Measurements from ENCODE around the gene NRN1L.
"Not testable (repeated sequence)": the region's sequence is repeated elsewhere in the genome, so short reads cannot be mapped to it uniquely, and the experiment has no call there.

The NRN1L gene

DNA sequence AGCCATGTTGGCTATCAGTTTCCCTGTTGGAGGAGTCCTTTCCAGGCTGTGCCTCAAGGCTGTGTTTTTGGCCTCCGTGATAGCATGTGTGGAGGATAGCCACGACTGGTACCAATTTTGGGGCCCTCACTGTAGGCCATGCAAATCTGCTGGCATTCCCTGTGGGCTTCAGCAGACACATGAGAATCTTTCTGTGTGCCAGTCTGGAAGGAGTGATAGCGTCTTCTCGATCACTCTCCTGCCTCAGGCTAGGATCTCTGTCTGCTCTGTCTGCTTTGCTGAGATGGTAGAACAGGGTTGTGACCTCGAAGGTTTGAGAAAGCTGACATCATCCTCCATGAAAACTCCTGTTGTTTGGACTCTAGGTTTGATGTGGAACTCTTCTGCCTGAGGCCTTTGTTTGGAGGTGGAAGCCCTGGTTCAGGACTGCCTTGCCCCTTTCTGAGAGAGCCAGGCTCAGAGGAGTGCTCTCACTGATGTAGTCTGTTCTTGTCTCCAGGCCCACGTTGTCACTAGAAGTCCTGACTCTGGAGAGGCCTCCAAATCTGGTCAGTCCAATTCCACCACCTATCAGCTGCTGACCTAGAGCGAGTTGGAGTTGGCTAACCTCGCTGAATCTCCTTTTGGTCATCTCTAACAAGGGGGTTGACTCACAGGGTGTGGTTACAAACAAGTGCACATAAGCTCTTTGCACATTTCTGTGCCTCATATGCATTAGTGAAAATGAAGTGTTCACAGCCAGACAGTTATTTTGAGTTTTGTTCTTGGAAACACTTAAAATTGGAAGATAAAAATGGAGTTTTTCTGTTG is 23.9 kb upstream of the NRN1L start:
- DNase-seq (ENCODE audit: low spot score), result peak; percentile 37

DNA sequence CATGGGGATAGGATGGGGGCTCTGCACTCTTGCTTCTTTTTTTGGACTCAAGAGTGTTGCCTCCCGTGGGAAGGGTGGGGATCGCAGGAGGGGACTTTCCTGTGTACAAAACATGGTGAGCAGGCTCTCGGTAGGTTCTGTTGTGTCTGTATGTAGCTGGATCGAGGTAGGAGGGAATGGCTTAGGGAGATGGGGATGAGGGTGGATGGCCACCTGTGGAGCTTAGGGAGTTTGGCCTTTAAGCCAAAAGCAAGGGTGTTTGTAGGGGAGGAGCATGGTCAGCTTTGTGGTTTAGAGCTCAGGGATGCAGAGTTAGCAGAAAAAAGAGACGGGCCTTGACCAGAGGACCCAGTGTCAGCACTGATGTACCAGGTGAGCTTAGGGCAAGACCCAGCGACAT is 22.8 kb upstream of the NRN1L start:
- DNase-seq (ENCODE audit: low spot score), result no peak

DNA sequence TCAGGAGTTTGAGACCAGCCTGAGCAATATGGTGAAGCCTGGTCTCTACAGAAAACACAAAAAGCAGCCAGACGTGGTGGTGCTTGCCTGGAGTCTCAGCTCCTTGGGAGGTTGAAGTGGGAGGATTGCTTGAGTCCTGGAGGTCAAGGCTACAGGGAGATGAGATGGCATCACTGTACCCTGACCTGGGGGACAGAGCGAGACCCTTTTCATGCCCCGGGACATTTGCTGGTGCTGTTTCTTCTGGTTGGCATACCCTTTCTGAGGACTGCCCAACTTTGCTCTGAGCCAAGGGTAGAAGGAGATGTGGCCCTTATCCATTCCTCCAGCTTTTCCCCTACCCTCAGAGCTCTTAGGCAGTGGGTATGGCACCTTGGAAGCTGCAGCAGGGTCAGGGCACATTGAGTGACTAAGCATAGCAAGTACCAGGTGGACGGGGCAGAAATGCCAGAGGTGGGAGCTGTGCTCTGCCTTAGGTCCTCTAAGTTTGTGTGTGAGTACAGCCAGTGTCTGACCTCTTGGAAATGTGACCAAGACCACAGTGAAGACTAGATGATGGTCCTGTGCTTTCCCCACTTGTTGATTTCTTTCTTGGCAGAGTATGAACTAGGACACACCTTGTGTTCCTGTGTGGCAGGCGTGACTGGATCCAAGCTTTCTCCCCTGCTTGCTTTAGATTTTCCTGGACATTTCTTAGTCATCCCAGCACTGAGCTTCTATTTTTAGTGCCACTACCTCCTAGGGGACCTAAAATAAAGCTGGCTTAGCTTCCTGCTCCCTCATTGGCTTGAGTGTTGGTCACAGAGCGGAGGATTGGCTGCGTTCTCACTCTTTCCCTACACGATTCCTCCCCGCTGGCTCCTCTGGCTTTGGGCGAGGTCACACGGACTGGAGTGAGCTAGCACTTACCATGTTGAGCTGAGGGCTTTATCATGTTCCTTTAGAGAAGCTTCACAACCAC is 21.8 kb upstream of the NRN1L start:
- no peak for DNase-seq (ENCODE audit: low spot score)

DNA sequence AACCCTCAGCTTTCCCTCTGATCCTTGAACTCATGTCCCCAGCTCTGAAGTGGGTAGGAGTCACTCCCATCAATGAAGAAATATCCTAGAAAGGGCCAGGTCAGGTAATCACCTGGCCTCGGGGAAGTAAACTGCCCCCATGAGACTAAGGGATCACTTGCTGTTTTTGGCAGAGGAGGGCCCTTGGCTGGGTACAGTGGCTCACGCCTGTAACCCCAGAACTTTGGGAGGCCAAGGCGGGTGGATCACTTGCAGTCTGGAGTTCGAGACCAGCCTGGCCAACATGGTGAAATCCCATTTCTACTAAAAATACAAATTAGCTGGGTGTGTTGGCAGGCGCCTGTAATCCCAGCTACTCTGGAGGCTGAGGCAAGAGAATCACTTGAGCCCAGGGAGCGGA is 20.6 kb upstream of the NRN1L start:
- not testable (repeated sequence) for DNase-seq (ENCODE audit: low spot score)

DNA sequence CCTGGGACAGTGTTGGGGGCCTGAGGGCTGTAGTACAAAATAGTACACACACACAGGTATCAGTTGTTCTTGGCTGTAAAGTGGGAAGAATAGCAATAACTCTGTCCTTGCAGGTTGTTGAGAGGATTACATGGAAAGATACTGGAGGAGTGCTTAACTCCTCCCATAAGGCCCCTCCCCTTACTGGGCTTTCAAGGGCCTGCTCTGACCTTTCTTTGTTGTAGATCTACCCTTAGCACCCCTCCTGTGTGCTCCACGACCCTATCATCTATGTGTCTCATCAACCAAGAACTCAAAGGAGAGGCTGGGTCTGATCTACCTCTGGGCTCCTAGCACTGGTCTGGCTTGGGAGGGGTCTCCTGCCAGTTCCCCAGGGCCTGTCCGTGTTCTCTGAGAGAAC is 20.1 kb upstream of the NRN1L start:
- no peak for DNase-seq (ENCODE audit: low spot score)

DNA sequence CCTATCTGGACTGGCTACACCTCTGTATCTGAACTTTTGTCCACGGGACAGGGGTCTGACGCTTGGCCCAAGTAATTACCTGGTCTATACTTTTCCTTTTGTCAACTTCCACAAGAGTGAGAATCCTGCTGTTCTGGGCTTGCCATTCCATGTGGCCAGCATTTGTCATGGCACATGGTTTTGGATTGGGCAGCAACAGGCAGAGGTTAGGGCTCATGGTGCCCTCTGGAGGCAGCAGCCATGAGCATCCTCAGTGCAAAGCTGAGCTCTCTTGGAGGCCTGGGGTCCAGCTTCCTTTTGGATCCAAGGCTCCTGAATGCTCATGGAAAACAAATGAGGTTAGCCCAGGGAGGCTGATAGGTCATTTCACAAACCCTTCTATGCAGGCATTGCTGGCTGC is 19.4 kb upstream of the NRN1L start:
- peak; percentile 75 for DNase-seq (ENCODE audit: low spot score)

DNA sequence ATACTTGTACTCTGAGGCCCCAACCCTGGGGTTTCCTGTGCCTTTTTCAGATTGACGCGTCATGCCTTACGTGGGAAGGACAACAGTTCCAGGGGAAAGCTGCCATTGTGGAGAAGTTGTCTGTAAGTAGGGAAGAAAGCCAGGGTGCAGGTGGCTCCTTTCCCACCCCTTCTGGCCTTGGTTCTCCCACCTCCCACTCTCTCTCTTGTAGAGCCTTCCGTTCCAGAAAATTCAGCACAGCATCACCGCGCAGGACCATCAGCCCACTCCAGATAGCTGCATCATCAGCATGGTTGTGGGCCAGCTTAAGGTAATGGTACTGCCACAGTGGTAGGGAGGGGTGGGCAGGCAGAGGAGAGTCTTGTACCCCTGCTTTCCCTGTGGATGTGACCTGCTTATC is 16.4 kb upstream of the NRN1L start:
- no peak for DNase-seq (ENCODE audit: low spot score)

DNA sequence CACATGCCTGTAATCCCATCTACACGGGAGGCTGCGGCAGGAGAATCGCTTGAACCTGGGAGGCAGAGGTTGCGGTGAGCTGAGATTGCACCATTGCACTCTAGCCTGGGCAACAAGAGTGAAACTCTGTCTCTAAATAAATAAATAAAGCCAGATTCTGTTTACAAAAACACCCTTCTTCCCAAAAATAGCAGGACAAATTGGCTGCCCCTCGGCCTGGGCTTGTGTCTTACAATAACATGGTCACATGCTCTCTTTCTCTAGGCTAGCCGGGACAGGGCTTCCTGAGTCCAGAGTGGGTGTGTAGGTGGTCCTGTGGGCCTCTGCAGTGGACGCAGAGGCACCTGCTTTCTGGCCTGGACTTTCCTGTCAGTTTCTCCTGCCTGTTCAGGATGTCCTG is 15.0 kb upstream of the NRN1L start:
- no peak for DNase-seq (ENCODE audit: low spot score)

DNA sequence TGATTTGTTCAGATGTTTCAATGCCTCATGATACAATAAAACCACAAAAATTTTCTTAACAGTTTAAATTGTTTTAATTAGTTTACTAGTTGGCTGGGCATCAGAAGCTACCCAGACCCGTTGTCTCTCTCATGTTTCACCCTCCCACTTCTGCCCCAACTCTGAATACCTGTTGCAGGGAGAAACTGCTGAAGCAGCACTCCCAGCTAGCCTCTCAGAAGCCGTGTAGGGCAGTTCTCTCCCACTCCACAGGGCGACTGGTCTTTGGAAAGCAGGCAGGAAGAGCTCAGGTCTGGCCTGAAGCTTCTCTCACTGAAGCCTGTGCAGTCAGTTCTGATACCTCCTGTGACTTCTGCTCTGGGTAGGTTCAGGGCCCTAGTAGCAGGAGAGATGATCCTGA is 13.4 kb upstream of the NRN1L start:
- DNase-seq (ENCODE audit: low spot score), result no peak

DNA sequence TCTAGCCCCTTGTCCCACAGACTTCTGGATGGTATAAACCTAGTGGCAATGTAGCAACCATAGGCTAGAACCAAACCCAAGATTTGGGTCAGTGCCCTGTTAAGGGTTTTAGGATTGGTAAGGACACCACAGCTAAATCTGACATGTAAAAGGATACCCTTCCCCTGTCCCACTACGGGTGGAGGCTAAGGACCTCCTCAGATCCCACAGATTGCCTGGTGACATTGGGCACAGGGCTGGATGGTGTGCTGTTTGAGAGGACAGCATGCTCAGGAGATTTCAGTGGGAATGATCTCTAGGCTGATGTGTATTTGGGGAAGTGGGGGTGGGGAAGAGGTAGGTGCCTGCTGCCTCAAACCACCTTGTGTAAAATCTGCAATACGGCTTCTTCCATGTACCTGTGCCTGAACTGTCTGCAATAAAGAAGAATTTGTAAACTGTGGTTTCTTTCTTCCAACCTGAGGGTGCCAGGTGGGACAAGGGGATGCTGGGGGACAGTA is 12.5 kb upstream of the NRN1L start:
- DNase-seq (ENCODE audit: low spot score), result no peak

DNA sequence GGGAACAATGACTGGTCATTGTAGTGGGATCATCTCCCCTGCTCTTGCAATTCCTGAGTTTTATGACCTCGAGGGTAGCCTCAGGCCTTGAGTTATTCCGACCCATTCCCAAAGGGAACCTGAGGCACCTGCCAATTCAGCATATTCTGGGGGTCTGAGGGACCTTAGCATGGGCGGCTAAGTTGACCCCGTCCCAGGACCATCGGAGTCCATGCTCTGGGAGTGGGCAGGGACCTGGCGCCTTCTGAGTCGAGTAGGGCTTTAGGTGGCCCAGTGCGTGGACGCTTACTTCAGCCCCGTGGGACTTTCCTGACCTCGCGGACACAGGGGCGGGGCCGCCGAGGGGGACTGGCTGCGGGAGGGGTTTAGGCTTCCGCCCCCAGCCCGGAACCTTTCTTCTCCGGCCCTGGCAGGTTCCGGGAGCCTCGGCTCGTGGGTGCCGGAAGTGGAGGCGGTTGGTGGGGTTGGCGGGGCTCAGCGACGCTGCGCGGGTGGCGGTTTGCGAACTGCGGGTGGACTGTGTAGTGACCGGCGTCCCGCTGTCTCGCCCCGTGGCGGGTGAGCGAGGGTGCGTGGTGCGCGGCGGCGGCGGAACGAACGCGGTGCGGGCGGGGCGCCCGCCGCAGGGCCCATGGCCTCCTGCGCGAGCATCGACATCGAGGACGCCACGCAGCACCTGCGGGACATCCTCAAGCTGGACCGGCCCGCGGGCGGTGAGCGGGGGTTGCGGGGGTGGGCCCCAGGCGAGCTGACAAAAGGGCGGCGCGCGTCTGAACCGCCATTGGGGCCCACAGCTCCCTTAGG is 11.9 kb upstream of the NRN1L start, which contains the start of gene EDC4:
Gene EDC4 (plus strand): TSS at position 422 of the 804 bp plus-strand sequence. CDS start 210 bp downstream, at position 632.
- DNase-seq (ENCODE audit: low spot score), result peak; percentile 78

DNA sequence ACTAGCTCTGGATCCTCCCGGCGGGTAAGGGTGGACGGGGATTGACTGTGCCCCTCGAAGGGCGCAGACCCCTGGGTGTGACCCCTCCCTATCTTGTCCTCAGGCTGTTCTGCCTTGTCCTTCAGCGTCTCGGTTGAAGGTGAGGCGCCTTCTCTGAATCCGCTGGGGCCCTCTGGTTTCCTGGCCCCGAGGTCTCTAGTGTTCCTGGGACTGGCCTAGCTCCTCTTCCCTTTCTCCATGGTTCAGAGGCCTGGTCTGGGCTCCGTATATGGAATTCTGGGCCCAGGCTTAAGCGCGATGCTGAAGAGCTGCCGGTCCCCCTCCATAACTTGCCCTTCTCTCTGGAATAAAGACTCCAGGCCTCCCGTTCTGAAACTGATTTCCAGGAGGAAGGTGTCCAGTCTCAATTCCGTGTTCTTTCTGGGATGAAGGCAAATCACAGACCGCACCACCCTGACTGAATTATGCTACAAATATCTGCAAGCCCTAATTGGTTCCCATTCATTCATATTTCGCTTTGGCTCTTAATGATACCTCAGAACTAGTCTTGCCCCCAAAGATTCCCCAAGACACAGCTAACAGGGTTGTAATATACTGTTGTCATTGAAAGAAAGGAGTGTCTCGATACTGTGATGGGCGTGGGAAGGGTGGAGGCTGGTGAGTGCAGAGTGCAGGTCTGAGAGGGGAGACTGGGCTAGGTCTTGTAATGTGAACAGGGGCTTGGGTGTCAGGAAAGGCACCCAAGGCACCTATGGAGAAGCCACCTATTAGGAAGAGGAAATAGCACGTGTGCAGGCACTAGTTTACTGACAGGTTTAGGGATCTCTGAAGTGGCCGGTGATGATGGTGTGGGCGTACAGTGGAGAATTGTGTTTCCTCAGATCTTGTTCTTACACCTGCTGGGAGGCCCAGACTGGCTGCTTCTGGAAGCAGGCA is 11.0 kb upstream of the NRN1L start:
- peak; percentile 32 for DNase-seq (ENCODE audit: low spot score)

DNA sequence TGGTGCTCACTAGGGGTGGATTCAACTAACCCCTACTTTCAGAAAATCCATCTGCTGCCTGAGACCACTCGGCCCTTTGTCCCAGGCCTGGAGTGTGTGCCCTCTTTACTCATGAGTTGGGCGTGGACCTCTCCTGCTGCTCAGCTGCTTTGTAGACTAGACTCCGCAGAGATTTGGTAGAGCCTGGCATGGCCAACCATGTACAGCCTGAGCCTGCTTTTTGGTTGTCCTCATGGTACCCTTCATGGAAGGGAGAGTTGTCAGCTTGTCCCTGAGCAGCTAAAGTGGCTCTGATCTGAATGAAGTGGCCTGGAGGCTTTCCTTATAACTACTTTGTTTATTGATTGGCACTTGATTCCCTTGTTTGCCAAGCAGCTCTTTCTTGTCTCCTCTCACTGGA is 10.3 kb upstream of the NRN1L start:
- no peak for DNase-seq (ENCODE audit: low spot score)

DNA sequence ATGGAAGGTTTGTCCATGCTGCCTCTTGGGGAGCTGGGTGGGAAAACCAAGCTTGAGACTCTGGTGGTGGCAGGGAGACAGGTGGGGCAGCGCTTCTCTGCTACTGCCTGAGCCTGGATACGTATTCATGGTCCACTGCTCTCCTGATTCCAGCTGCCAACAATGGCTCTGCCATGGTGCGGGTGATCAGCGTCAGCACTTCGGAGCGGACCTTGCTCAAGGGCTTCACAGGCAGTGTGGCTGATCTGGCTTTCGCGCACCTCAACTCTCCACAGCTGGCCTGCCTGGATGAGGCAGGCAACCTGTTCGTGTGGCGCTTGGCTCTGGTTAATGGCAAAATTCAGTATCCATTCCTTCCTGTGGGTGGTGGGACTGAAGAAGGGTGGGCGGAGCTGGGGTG is 7.6 kb upstream of the NRN1L start:
- DNase-seq (ENCODE audit: low spot score), result no peak

DNA sequence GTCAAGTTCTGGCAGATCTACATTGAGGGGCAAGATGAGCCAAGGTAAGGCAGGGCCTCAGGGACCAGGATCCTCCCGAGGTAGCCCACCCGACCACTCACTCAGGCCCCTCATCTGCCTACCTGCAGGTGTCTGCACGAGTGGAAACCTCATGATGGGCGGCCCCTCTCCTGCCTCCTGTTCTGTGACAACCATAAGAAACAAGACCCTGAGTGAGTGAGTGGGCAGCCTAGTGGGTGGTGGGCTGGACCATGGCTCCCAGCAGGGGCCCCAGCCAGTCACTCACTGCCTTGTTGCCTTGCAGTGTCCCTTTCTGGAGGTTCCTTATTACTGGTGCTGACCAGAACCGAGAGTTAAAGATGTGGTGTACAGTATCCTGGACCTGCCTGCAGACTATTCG is 6.5 kb upstream of the NRN1L start:
- no peak for DNase-seq (ENCODE audit: low spot score)

DNA sequence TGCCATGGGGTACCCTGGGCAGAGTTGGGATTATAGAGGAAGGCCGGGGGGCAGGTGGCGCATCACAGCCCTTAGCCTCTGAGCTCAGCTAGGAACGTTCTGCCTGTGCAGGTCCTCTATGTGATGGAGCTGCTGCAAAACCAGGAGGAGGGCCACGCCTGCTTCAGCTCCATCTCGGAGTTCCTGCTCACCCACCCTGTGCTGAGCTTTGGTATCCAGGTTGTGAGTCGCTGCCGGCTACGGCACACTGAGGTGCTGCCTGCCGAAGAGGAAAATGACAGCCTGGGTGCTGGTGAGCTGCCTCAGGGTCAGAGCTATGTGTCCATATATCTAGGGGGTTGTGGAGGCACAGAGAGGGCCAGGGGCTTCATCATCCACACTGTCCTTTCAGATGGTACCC is 5.8 kb upstream of the NRN1L start:
- DNase-seq (ENCODE audit: low spot score), result no peak

DNA sequence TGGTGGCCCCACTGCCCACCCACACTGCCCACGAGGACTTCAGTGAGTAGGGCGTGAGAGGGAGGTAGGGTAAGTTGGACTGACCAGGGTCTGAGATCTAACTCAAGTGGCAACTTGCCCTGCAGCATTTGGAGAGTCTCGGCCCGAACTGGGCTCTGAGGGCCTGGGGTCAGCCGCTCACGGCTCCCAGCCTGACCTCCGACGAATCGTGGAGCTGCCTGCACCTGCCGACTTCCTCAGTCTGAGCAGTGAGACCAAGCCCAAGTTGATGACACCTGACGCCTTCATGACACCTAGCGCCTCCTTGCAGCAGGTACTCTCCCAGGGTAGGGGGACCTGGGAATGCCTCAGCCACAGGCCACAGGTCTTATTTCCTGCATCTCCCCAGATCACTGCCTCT is 5.2 kb upstream of the NRN1L start:
- DNase-seq (ENCODE audit: low spot score), result no peak

DNA sequence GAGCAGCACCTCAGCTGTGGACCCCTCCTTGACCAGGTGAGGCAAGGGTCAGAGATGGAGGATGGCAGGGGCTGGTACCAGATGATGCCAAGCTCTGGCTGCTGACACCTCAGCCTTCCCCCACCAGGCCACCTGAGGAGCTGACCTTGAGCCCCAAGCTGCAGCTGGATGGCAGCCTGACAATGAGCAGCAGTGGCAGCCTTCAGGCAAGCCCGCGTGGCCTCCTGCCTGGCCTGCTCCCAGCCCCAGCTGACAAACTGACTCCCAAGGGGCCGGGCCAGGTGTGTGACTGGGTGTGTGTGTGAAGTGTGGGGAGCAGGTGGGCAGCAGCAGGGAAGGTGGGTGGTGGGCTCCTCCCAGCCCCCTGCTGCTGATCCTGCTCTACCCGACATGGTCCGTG is 4.7 kb upstream of the NRN1L start:
- DNase-seq (ENCODE audit: low spot score), result no peak

DNA sequence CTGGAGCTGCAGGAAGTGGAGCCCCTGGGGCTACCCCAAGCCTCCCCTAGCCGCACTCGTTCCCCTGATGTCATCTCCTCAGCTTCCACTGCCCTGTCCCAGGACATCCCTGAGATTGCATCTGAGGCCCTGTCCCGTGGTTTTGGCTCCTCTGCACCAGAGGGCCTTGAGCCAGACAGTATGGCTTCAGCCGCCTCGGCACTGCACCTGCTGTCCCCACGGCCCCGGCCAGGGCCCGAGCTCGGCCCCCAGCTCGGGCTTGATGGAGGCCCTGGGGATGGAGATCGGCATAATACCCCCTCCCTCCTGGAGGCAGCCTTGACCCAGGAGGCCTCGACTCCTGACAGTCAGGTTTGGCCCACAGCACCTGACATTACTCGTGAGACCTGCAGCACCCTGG is 4.1 kb upstream of the NRN1L start:
- DNase-seq (ENCODE audit: low spot score), result no peak

DNA sequence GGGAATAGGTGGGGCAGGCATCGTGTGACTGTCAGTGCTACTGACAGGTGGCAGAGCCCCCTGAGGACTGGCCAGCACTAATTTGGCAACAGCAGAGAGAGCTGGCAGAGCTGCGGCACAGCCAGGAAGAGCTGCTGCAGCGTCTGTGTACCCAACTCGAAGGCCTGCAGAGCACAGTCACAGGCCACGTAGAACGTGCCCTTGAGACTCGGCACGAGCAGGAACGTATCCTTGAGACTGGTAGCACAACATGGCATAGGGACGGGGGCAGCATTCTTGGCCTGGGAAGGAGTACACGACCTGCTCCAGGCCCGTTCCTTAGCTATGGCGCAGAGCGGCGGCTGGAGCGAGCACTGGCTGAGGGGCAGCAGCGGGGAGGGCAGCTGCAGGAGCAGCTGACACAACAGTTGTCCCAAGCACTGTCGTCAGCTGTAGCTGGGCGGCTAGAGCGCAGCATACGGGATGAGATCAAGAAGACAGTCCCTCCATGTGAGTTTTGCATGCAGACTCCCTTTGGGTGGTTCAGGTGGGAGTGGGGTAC is 3.0 kb upstream of the NRN1L start:
- DNase-seq (ENCODE audit: low spot score), result no peak
